GM19328 (cell line): ENCODE measurements around the gene PBX4.

Experiments
- ATAC-seq: cut with Tn5 transposase; IDR thresholded peaks from one replicate; pipeline ENCODE4 v1.9.1; 2021; ENCODE audit warnings: mild to moderate bottlenecking, moderate library complexity; ENCODE audit not compliant: unreplicated experiment

The PBX4 gene

DNA sequence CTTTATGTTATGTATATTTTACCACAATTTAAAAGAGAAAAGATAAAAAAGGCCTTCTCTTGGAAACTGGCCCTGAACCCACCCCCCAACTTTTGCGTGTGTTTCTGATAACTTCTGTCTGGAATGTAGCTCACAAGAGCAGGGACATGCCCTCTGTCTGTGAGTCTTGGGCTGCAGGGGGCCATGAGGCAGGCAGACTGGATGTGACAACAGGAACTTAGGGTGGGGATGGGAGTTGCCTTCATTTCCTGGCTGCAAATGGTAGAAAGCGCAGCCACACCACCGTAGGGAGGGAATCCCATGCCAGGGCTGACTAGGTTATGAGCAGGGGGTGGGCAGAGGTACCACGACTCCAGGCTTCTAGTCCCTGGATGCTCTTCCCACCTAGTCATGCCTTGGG lies 58.6 kb downstream of the PBX4 start:
- ATAC-seq = no peak

DNA sequence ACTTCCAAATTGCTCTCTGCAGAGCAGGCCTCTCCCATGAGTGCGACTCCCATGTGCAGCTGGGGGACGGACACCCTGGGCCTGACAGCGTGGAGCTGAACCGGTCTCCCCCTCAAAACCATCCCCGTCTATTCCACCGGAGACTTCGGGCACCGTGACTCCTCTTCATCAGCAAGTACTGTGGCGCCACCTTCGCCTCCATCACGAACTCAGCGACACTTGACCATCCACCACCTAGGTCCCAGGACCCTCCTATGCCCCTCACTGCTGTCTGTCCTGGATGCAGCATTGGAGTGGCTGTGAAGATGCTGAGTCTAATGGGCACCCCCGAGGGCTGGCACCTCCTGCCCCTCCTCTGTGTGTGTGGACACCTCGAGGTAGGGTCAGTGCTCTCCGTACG lies 59.9 kb downstream of the PBX4 start:
- ATAC-seq = no peak

DNA sequence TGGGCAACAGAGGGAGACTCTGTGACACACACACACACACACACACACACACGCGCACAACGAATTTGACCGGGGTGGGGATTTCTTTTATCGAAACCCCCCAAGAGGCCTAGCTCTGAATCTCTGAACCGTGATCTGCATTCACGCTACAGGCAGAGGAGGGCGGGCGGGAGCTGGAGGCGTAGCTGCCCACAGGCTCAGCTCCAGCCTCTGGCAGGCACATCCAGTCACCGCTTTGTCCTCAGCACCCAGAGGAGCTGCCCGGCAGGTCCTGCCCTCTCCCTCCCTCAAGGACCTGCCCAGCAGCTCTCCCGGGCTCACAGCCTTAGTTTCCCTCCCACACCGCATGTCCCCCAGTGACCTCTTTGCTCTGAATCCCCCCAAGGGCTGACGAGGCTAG lies 60.4 kb downstream of the PBX4 start:
- ATAC-seq = no peak

DNA sequence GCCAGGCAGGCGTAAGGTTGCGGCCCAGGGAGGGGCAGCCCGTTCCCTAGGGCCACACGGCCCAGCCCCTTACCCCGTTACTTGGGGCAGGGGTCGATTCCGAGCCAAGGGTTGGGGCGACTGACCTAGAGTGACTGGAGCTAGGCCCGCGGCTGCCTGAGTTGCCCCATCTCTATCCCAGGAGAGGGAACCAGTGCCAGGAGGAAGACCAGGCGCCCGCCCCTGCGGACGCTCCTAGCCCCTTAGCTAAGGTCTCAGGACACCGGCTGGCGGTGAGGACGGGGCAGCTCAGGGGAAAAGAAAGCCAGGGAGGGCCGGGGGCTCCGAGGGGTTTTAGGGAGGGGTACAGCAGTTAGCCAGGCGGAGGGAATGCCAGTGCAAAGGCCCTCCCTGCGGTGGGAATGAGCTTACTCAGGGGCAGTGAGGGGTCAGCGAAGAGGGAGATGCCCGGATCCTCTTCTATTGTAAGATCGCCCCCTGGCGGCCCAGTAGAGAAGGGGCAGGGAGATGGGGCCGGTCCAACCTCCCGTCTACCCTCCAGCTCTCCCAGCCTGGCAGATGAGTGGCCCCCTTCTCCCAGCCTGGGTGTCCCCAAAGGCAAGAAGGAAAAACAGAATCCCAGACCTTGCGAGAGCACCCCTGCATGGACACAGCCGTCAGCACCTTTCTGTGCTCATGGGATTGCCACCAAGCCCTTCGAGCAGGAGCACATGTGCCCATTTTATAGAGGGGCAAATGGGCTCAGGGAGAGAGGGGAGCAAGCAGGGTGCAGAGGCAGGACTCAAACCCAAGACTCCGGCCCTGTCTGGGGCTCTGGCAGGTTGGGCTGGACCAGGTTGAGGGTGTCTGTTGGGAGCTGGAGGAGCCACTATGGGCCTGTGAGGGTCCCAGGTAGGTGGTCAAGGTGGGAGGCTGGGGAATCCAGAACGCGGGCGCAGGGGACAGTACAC lies 64.1 kb downstream of the PBX4 start:
- ATAC-seq = no peak

DNA sequence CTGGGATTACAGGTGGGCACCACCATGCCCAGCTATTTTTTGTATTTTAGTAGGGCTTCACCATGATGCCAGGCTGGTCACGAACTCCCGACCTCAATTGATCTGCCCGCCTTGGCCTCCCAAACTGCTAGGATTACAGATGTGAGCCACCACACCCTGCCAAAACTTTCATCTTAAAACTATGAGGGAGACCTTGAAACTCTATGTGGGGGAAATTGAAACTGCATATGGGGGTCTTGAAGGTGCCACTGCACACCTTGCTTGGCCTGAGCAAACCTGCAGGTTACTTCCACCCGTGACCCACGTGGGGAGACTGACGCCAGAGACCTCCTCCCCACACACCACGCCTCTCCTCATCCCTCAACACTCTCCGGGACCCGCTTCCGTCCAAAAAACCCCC lies 64.8 kb downstream of the PBX4 start:
- no peak for ATAC-seq

DNA sequence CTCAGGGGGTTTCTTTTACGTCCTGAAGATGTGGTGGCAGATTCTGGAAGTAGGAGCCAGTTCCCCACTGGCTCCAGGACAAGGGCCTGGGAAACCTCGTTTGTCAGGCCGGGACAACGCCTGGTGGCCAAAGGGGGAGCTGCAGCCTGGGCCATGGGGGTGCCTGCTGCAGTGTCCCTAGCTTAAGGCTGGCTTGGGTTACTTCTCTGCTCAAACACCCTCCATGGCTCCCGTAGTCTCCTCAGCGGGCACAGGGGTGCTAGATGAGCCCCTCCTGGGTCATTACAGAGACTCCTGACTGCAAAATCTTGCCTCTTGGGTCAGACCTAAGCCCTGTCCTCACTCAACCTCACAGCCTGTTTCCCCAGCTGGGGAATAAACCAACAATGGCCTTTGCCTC lies 65.7 kb downstream of the PBX4 start:
- no peak for ATAC-seq

DNA sequence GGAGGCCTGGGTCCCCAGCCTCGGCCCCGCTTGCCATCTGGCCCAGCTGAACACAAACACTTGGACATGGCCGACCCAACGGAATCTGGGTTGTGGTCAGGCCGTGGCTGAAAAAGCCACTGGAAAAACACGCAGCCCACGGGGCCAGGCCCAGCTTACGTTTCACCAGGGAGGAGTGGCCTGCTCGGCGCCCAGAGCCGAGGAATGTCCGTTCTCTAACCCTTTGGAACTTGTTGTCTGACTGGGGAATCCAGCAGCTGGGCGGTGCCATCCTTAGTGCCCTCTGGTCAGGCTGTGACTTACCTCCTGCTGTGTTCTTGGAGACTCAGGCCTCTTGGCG lies 66.7 kb downstream of the PBX4 start:
- ATAC-seq = no peak

DNA sequence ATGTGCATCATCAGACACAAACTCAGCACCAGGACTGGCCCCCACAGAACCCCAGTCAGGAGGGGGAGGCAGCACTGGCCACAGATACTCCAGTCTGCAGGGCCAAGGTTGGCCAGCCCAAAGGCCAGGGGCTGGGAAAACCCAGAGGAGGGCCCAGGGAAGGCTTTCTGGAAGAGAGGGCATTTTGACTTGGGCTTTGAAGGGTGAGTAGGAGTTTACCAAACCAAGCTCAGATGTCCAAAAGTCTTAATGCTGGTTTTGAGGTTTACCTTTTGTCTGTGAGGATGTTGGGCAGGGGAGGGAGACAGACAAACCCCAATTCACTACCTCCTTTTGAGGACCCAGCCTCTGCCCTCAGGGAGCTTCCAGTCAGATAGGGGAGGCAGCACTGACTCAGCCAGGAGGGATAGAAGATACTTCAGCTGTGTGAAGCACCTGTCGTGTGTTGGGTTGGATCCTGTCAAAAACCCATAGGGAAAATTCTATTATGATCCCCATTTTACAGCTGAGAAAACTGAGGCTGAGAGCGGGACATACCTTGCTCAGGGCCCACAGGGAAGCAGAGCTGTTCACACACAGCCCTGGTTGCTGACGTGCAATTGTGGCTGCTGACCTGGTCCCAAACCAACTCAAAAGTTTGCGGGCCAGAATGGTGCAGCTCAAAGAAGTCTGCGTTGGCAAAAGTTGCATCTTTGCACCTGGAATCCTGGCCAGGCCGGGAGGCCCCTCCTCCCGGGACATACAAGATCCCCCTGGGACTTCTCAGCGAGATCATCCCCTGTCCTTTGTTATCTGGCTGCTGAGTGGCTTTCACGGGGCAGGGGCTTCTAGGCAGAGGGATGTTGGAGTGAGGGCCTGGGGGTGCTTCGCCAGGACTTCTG lies 67.3 kb downstream of the PBX4 start:
- ATAC-seq = no peak

DNA sequence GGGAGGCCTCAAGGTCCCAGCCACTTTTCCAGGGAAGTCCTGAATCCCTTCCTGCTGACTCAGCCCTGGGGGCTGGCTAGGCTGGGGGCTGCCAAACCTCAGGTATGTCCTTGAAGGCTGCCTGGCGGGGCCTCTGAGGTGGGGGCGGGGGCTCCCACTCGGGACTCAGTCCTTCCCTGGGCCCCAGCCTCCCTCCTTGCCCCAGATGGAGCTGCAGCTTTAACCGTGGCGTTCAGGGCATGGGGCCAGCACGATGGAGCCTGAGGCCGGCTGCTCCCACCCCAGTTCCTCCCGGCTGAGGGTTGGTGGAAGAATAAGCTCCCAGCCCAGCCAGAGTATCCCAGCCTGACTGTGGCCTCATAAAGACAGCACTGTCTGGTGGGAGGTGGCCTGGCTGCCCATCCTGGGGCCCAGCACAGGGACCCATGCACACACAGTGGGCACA lies 68.0 kb downstream of the PBX4 start:
- ATAC-seq = no peak

DNA sequence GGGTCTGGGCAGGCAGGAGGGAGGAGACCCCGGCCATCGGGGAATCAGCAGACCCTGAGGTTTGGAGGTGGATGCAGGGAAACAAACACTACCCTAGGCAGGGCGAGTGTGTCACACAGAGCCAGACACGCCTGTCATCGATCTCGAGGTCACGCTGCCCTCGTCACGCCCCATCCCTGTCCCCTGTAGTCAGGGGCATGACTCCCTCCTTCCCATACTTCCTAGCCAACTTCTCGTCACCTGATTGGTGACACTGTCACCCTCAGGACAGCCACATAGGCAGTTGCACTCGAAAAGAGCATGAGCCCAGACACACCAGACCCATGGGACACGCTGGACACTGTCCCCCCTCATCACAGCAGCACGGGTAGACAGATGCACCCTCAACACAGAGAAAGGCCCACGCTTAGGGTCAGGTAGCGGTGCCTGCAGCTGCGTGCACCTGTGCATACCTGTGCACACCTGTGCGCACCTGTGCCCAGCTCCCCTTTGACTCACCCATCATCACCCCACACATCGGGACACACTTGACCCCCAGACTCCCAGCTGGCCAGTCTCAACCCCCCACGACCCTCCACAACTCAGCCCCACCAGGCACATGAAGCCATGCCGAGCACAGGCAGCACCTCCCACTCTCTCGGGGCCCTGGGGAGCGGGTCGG lies 68.6 kb downstream of the PBX4 start:
- no peak for ATAC-seq

DNA sequence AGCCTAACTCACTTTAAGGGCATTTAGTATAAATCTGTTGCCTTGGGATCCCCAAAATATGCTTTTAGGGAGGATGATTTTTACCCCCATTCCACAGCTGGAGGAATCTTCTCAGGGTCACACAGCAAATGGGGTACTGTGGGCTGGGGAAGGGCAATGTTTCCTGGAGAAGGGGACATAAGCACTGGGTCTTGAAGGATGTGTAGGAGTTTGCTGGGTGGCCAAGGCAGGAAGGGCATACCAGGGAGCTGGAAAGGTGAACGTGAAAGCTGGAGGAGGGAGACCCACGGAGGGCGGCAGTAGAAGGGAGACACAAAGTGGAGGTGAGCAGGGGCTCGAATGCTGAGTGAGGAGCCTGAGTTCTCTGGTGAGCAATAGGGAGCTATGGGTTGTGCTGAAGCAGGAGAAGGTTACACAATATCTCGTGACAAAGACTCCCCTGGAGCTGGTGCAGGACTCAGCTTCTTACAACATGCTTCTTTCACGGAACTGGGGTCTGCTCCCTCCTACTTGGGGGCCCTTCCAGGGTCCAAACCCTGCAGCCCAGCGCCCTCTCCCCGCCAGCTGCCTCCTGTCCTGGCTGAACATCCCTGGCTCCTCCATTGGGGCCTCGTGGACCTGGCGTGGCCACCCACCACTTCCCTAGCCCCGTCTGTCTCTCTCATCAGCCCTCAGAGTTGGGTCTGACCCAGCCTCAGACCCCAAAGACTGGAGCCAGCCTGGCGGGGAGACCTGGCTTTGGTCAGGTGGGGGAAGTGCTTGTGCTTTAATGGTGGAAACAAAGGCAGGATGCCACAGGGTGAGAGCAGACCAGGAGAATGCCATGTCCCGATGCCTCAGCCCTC lies 69.3 kb downstream of the PBX4 start:
- no peak for ATAC-seq

DNA sequence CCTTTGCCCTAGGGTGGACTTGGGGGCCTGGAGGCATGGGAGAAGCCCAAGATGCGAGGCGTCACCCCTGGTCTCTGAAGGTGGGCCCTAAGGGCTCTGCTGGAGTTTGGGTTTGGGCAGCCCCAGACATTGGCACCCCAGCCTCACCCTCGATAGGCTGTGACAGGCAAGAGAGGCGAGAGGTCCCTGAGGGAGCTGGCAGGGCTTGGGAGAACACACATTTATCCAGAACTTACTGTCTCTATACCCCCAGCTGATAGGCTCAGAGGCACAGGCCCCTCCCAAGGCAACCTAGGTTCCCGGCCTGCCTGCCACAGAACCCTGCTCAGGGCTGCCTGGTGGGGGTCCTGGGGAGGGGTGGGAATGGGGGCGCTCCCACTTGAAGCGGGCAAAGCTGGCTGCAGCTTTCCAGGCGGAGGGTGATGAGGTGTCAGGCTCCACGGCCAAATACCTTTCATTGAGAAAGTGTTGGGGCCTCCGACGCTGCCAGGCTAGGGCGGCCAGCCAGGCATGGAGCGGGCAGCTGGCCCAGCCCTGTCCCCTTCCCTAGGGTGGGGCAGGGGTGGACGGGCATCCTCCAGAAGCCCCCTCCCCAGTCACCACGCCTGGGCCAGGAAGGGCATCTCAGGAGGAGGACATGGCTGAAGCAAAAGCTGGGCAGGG lies 70.7 kb downstream of the PBX4 start:
- no peak for ATAC-seq

DNA sequence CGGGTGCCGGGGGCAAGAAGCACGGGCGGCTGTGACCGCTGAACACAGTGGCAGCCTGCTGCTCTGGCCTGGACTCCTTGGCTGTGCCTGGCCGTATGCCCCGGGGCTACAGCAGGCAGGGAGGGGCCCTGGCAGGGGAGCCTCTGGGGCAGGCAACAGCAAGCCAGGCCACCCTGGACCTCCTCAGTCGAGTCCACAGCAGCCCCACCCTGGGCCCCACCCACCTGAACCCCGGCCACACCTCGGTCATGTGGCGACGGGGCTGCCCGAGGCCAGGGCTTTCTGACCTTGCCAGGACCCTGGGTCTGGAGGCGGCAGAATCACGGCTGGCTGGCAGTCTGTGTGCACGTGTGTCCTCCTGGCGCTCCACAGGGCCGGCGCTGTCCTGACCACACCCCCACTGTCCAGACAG lies 71.7 kb downstream of the PBX4 start:
- ATAC-seq = no peak

DNA sequence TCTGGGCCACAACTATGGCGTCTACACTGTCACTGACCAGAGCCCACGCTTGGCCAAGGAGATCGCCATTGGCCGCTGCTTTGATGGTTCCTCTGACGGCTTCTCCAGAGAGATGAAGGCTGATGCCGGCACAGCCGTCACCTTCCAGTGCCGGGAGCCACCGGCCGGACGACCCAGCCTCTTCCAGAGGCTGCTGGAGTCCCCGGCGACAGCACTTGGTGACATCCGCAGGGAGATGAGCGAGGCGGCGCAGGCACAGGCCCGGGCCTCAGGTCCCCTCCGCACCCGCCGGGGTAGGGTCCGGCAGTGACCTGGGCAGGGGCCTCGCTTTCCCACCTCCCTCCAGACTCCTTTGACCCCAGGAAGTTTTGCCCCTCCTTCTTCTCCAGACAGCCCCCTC lies 72.8 kb downstream of the PBX4 start:
- ATAC-seq = no peak

DNA sequence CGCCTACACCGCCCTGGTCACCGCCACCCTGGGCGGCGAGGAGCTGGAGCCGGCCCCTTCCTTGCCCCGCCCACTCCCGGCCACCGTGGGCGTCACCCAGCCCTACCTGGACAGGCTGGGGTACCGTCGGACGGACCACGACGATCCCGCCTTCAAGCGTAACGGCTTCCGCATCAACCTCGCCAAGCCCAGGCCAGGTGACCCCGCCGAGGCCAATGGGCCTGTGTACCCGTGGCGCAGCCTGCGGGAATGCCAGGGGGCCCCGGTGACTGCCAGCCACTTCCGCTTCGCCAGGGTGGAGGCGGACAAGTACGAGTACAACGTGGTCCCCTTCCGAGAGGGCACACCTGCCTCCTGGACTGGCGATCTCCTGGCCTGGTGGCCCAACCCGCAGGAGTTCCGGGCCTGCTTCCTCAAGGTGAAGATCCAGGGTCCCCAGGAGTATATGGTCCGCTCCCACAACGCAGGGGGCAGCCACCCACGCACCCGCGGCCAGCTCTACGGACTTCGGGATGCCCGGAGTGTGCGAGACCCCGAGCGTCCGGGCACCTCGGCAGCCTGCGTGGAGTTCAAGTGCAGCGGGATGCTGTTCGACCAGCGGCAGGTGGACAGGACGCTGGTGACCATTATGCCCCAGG lies 73.4 kb downstream of the PBX4 start:
- ATAC-seq = no peak

DNA sequence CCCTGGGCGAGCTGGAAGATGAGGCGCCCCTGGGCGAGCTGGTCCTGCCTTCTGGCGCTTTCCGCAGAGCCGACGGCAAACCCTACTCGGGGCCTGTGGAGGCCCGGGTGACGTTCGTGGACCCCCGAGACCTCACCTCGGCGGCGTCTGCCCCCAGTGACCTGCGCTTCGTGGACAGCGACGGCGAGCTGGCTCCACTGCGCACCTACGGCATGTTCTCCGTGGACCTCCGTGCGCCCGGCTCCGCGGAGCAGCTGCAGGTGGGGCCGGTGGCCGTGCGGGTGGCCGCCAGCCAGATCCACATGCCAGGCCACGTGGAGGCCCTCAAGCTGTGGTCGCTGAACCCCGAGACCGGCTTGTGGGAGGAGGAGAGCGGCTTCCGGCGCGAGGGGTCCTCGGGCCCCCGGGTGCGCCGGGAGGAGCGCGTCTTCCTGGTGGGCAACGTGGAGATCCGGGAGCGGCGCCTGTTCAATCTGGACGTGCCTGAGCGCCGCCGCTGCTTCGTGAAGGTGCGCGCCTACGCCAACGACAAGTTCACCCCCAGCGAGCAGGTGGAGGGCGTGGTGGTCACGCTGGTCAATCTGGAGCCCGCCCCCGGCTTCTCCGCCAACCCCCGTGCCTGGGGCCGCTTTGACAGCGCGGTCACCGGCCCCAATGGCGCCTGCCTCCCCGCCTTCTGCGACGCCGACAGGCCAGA lies 74.1 kb downstream of the PBX4 start:
- ATAC-seq = no peak

DNA sequence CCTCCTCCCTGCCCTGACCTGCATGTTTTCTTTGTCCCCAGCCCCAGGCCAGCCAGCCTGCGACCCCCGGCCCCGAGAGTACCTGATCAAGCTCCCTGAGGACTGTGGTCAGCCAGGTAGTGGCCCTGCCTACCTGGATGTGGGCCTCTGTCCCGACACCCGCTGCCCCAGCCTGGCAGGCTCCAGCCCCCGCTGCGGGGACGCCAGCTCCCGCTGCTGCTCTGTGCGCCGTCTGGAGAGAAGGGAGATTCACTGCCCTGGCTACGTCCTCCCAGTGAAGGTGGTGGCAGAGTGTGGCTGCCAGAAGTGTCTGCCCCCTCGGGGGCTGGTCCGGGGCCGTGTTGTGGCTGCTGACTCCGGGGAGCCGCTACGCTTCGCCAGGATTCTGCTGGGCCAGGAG lies 74.8 kb downstream of the PBX4 start:
- ATAC-seq = no peak

DNA sequence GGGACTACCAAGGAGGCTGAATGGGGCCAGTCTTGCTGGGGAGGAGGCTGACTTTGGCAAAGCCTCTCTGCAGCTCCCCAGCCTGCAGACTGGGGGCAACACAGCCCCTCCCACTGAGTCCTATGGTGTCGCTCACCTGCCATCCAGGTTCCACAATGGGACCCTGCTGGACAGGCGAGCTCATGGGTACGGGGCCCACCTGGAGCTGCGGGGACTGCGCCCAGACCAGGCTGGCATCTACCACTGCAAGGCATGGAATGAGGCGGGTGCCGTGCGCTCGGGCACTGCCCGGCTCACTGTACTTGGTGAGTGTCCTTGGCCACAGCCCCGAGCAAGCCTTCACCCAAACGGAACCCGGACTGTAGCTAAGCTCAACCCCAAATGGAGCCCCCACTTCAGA lies 75.4 kb downstream of the PBX4 start:
- no peak for ATAC-seq

DNA sequence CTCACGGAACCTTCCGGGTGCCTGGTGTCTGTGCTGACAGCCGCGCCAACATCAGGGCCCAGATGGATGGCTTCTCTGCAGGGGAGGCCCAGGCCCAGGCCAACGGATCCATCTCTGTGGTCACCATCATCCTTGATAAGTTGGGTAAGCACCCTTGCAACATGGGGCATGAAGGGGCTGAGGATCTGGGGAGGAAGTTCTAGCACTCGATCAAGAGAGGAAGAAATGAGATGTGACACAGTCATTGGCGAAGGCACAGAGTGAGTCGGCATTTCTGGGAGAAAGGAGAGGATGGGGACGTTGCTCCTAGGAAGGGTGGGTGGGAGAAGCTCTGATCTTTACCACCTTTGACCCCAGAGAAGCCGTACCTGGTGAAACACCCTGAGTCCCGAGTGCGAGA lies 76.0 kb downstream of the PBX4 start:
- ATAC-seq = no peak
